GM19324 (cell line): ENCODE data around the gene CNTN4.

Source experiments
- ATAC-seq: cut with Tn5 transposase; IDR thresholded peaks from one replicate; pipeline ENCODE4 v1.9.1; 2021; ENCODE audit warnings: mild to moderate bottlenecking, moderate library complexity; ENCODE audit not compliant: unreplicated experiment, low FRiP score

The CNTN4 gene

GRCh38 chr3:2837910-2838309 is 739.2 kb downstream of the CNTN4 start:
- ATAC-seq, result no peak

- no peak for ATAC-seq
Measured at GRCh38 chr3:2838546-2839157, 740.0 kb downstream of the CNTN4 start.

GRCh38 chr3:2839876-2840275 is 741.2 kb downstream of the CNTN4 start:
- no peak for ATAC-seq

- no peak for ATAC-seq
Measured at GRCh38 chr3:2847062-2847841, 748.6 kb downstream of the CNTN4 start.

- no peak for ATAC-seq
Measured at GRCh38 chr3:2849092-2849491, 750.4 kb downstream of the CNTN4 start.

- no peak for ATAC-seq
Measured at GRCh38 chr3:2850701-2851100, 752.0 kb downstream of the CNTN4 start.

GRCh38 chr3:2851361-2851760 is 752.7 kb downstream of the CNTN4 start:
- no peak for ATAC-seq

- no peak for ATAC-seq
Measured at GRCh38 chr3:2851835-2852234, 753.2 kb downstream of the CNTN4 start.

- no peak for ATAC-seq
Measured at GRCh38 chr3:2853651-2854050, 755.0 kb downstream of the CNTN4 start.

- ATAC-seq, result no peak
Measured at GRCh38 chr3:2856138-2857133, 757.8 kb downstream of the CNTN4 start.

GRCh38 chr3:2860626-2861025 is 762.0 kb downstream of the CNTN4 start:
- peak; percentile 50 for ATAC-seq

- ATAC-seq, result no peak
Measured at GRCh38 chr3:2861120-2861519, 762.5 kb downstream of the CNTN4 start.

GRCh38 chr3:2861920-2862319 is 763.3 kb downstream of the CNTN4 start:
- no peak for ATAC-seq

GRCh38 chr3:2862366-2862765 is 763.7 kb downstream of the CNTN4 start:
- ATAC-seq, result no peak

- ATAC-seq, result no peak
Measured at GRCh38 chr3:2863127-2863526, 764.5 kb downstream of the CNTN4 start.

- ATAC-seq, result no peak
Measured at GRCh38 chr3:2869905-2870304, 771.2 kb downstream of the CNTN4 start.

GRCh38 chr3:2870724-2871333 is 772.2 kb downstream of the CNTN4 start:
- no peak for ATAC-seq

GRCh38 chr3:2872884-2873283 is 774.2 kb downstream of the CNTN4 start:
- no peak for ATAC-seq

- no peak for ATAC-seq
Measured at GRCh38 chr3:2873986-2874385, 775.3 kb downstream of the CNTN4 start.

- no peak for ATAC-seq
Measured at GRCh38 chr3:2875699-2876098, 777.0 kb downstream of the CNTN4 start.

GRCh38 chr3:2876362-2876761 is 777.7 kb downstream of the CNTN4 start:
- ATAC-seq, result no peak
